MM.1S (cell line): Measurements from ENCODE around the gene DPP6.

Source experiments
- DNase-seq: peaks from one replicate; pipeline ENCODE4 v3.0.0-alpha.2; 2015
- H2AFZ ChIP-seq: fragments of 300-600 bp; sonication (generic); 2 replicates; pipeline ENCODE4 v1.6.0; 2016; ENCODE audit warnings: antibody characterized with exemption, low read length
- H3F3A ChIP-seq: fragments of 300-600 bp; sonication (generic); 2 replicates; pipeline ENCODE4 v1.6.1; 2016; ENCODE audit warnings: mild to moderate bottlenecking, antibody characterized with exemption, low read length, moderate library complexity, mixed read lengths; ENCODE audit not compliant: insufficient read depth
- H3K27ac ChIP-seq: fragments of 300-600 bp; sonication (generic); 2 replicates; pipeline ENCODE4 v1.5.1; 2016; ENCODE audit warnings: mild to moderate bottlenecking, low read length
- H3K27me3 ChIP-seq: fragments of 300-600 bp; sonication (generic); replicated peaks from 2 replicates; pipeline ENCODE4 v1.6.0; 2016; ENCODE audit warnings: low read length; ENCODE audit not compliant: insufficient read depth
- H3K36me3 ChIP-seq: fragments of 300-600 bp; sonication (generic); replicated peaks from 2 replicates; pipeline ENCODE4 v1.6.1; 2016; ENCODE audit warnings: mild to moderate bottlenecking, low read length, mixed read lengths; ENCODE audit not compliant: insufficient read depth
- H3K4me1 ChIP-seq: fragments of 300-600 bp; sonication (generic); 2 replicates; pipeline ENCODE4 v1.6.1; 2016; ENCODE audit warnings: low read length, mixed read lengths
- H3K4me2 ChIP-seq: fragments of 300-600 bp; sonication (generic); 2 replicates; pipeline ENCODE4 v1.6.0; 2016; ENCODE audit warnings: low read depth, low read length
- H3K4me3 ChIP-seq: fragments of 300-600 bp; sonication (generic); 2 replicates; pipeline ENCODE4 v1.5.1; 2016; ENCODE audit warnings: low read length, mixed read lengths
- H3K79me2 ChIP-seq: fragments of 300-600 bp; sonication (generic); 2 replicates; pipeline ENCODE4 v1.6.1; 2016; ENCODE audit warnings: mixed run types, low read length, mixed read lengths
- H3K9ac ChIP-seq: fragments of 300-600 bp; sonication (generic); 2 replicates; pipeline ENCODE4 v1.6.1; 2016; ENCODE audit warnings: low read length, mixed read lengths
- H3K9me2 ChIP-seq: fragments of 300-600 bp; sonication (generic); replicated peaks from 2 replicates; pipeline ENCODE4 v1.6.1; 2016; ENCODE audit warnings: mild to moderate bottlenecking, low read length, mixed read lengths; ENCODE audit not compliant: insufficient read depth
- H3K9me3 ChIP-seq: fragments of 300-600 bp; sonication (generic); replicated peaks from 2 replicates; pipeline ENCODE4 v1.6.1; 2016; ENCODE audit warnings: mild to moderate bottlenecking, low read length, mixed read lengths; ENCODE audit not compliant: insufficient read depth
- H4K20me1 ChIP-seq: fragments of 300-600 bp; sonication (generic); 2 replicates; pipeline ENCODE4 v1.6.1; 2016; ENCODE audit warnings: mild to moderate bottlenecking, low read length, moderate library complexity, mixed read lengths; ENCODE audit not compliant: insufficient read depth
- EZH2 ChIP-seq: fragments of 300-600 bp; sonication (generic); optimal IDR thresholded peaks from 2 replicates; pipeline ENCODE3; 2017; ENCODE audit warnings: low read depth, mild to moderate bottlenecking, antibody characterized with exemption, low read length, mixed read lengths
- EZH2phosphoT487 ChIP-seq: fragments of 300-600 bp; sonication (generic); IDR thresholded peaks from 2 replicates; pipeline ENCODE4 v1.6.1; 2018; ENCODE audit warnings: antibody characterized with exemption, low read length
- TF ChIP-seq, protein P1 (sequence below): fragments of 300-600 bp; sonication (generic); IDR thresholded peaks from 2 replicates; pipeline ENCODE4 v1.5.1; 2016; ENCODE audit warnings: antibody characterized with exemption, low read length, mixed read lengths

DPP6 gene

GRCh38 chr7:154553711-154554265, 501.6 kb downstream of the DPP6 start:
- 0 out of 2 replicates have a peak overlapping the region, but pooled peaks have one; percentile 0 for H2AFZ ChIP-seq
- H3K4me3 ChIP-seq = no peak overlapping the region
- no peaks in the 10 kb centered on the region for H3F3A ChIP-seq
- no peaks in the 10 kb centered on the region for H4K20me1 ChIP-seq
- H3K27ac ChIP-seq = peak overlapping the region; percentile 13; the same call in 1 of the 2 replicates
- no peaks in the 10 kb centered on the region for H3K36me3 ChIP-seq
- TF ChIP-seq EZH2 (no peak), EZH2phosphoT487 (no peak)
- TF ChIP-seq, protein P1, sequence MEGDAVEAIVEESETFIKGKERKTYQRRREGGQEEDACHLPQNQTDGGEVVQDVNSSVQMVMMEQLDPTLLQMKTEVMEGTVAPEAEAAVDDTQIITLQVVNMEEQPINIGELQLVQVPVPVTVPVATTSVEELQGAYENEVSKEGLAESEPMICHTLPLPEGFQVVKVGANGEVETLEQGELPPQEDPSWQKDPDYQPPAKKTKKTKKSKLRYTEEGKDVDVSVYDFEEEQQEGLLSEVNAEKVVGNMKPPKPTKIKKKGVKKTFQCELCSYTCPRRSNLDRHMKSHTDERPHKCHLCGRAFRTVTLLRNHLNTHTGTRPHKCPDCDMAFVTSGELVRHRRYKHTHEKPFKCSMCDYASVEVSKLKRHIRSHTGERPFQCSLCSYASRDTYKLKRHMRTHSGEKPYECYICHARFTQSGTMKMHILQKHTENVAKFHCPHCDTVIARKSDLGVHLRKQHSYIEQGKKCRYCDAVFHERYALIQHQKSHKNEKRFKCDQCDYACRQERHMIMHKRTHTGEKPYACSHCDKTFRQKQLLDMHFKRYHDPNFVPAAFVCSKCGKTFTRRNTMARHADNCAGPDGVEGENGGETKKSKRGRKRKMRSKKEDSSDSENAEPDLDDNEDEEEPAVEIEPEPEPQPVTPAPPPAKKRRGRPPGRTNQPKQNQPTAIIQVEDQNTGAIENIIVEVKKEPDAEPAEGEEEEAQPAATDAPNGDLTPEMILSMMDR = no peak
- H3K27me3 ChIP-seq = no peaks in the 10 kb centered on the region
- no peaks in the 10 kb centered on the region for H3K9me2 ChIP-seq
- no peaks in the 10 kb centered on the region for H3K9me3 ChIP-seq
- H3K4me1 ChIP-seq = no peaks in the 10 kb centered on the region
- H3K79me2 ChIP-seq = no peaks in the 10 kb centered on the region
- peak overlapping the region; percentile 17 for H3K4me2 ChIP-seq
- H3K9ac ChIP-seq = no peak overlapping the region
- peak; percentile 62 for DNase-seq

DNA sequence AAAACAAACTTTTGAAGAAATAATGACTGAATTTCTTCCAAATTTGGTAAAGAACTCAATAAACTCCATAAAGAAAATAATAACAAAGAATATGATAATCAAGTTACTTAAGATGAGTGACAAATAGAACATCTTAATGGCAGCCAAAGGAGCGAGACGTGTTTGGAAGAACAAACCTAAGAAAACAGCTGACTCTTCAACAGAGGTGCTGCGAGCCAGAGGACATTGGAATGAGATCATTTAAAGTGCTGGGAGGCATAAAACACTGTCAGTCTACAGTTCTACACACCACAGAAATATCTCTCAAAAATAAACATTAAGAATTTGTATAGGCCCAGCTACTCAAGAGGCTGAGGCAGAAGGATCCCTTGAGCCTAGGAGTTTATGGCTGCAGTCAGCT, 507.3 kb downstream of the DPP6 start:
- Histone ChIP-seq H3K4me3 (no peak overlapping the region), H4K20me1 (no peaks in the 10 kb centered on the region), H3K9me2 (no peaks in the 10 kb centered on the region), H3K27ac (no peak overlapping the region), H3K36me3 (no peaks in the 10 kb centered on the region), H3K4me2 (no peak overlapping the region), H3K27me3 (no peaks in the 10 kb centered on the region), H3K79me2 (no peaks in the 10 kb centered on the region), H3F3A (no peaks in the 10 kb centered on the region), H3K4me1 (no peaks in the 10 kb centered on the region), H3K9ac (no peak overlapping the region), H2AFZ (no peak overlapping the region), H3K9me3 (no peaks in the 10 kb centered on the region)
- DNase-seq = no peak
- TF ChIP-seq, protein P1 = no peak
- TF ChIP-seq EZH2 (no peak), EZH2phosphoT487 (no peak)

- Histone ChIP-seq H4K20me1 (no peaks in the 10 kb centered on the region), H3K4me1 (no peaks in the 10 kb centered on the region), H3K4me2 (no peak overlapping the region), H2AFZ (no peak overlapping the region), H3K79me2 (no peaks in the 10 kb centered on the region), H3K27me3 (no peaks in the 10 kb centered on the region), H3K4me3 (no peak overlapping the region), H3K9me2 (no peaks in the 10 kb centered on the region), H3F3A (no peaks in the 10 kb centered on the region), H3K9ac (no peak overlapping the region), H3K27ac (no peak overlapping the region), H3K9me3 (no peaks in the 10 kb centered on the region), H3K36me3 (no peaks in the 10 kb centered on the region)
- TF ChIP-seq EZH2phosphoT487 = no peak
- TF ChIP-seq EZH2 = no peak
- TF ChIP-seq, protein P1 = no peak
- DNase-seq = no peak
Measured at GRCh38 chr7:154564676-154565075, 512.5 kb downstream of the DPP6 start.
